ENCODE measurements around the gene HLA-DRB5. TPM values are rescaled to one million over a fixed set of nuclear protein-coding genes. Genes with fewer than 3 reads are reported as not detected.
A peak's percentile ranks its signal among the peaks of the same experiment; 100 is the strongest.
"Not testable (repeated sequence)": the region's sequence is repeated elsewhere in the genome, so short reads cannot be mapped to it uniquely, and the experiment has no call there.

Gene HLA-DRB5
- 100 to 1,000 TPM in 2 of 9 donors, 10 to 100 TPM in 3, 1 to 10 TPM in 1, under 1 TPM in 1, not detected in 2; 0.55 to 694 (median 29.5) TPM for total RNA-seq
- polyA plus RNA-seq = 10 to 100 TPM in 1 of 3 donors, under 1 TPM in 2; 0.34 to 27.2 (median 0.48) TPM
- long read RNA-seq, donor 1 = 0 reads
- long read RNA-seq, donor 2 = 0 reads
- long read RNA-seq, donor 3, partial matches to known transcripts = 145 of 166 reads
- long read RNA-seq, donor 3, other reads (novel, unspliced or antisense) = 18 of 166 reads
- long read RNA-seq, donor 4, partial matches to known transcripts = 0 of 2 reads
- long read RNA-seq, donor 4, other reads (novel, unspliced or antisense) = 0 of 2 reads
- long read RNA-seq, donor 5 = 0 reads
- long read RNA-seq, donor 6 = 0 reads
- long read RNA-seq, donor 7 = 0 reads
- long read RNA-seq, donor 8 = 0 reads
- long read RNA-seq, donor 9, partial matches to known transcripts = 43 of 55 reads
- long read RNA-seq, donor 9, other reads (novel, unspliced or antisense) = 9 of 55 reads
- long read RNA-seq, donor 10 = 0 reads

- WGBS, 4 donors = 0 to 27% (median 18%) methylated on average over 2 to 3 of the region's 4 CpGs; no CpG with 5 or more reads in 1 of the 4 donors
- H3K36me3 ChIP-seq (replicated peaks in 1 of 2) = no peaks in the 10 kb centered on the region
- H3K4me1 ChIP-seq (replicated peaks in 1 of 2) = no peaks in the 10 kb centered on the region
- intact Hi-C loops (cut with DNase I) = loop anchor here (5.0 to 10.0 kb wide), 2 partner anchors 42 to 55 kb away; partner anchors contain the start of gene HLA-DRB1 (in 1 of the 2)
- peak; percentile 22 to 70 (median 51) for DNase-seq
- no peak for TF ChIP-seq CTCF (IDR thresholded peaks at IDR 0.05)
- peak in 1 of 2 donors; percentile 68 for TF ChIP-seq POLR2A (IDR thresholded peaks at IDR 0.05)
- peak within 1 kb of the TSS in 1 of 5 donors; percentile 19 for H3K27ac ChIP-seq
- no peak within 1 kb of the TSS for H3K4me3 ChIP-seq
- no peaks in the 10 kb centered on the region for H3K27me3 ChIP-seq
- H3K9me3 ChIP-seq (replicated peaks in 1 of 3) = no peaks in the 10 kb centered on the region
These were observed at the start of gene HLA-DRB5 for GRCh38 chr6:32529697-32530430. HLA-DRB5 (minus strand) TSS chr6:32530287; CDS start chr6:32530224, 63 bp downstream.

- no peaks in the 10 kb centered on the region for H3K36me3 ChIP-seq (replicated peaks in 1 of 2)
- 0% methylated on average over 2 to 3 of the region's 3 CpGs for WGBS, 4 donors
- no peaks in the 10 kb centered on the region for H3K4me1 ChIP-seq (replicated peaks in 1 of 2)
- TF ChIP-seq POLR2A (IDR thresholded peaks at IDR 0.05) (no peak), CTCF (IDR thresholded peaks at IDR 0.05) (no peak)
- no peaks in the 10 kb centered on the region for H3K9me3 ChIP-seq (replicated peaks in 1 of 3)
- intact Hi-C loops (cut with DNase I) = no loop called here
- DNase-seq = no peak
- H3K4me3 ChIP-seq = no peak overlapping the region
- H3K27me3 ChIP-seq = no peaks in the 10 kb centered on the region
- no peak overlapping the region for H3K27ac ChIP-seq
These were observed 48.9 kb upstream of the HLA-DRB5 start for GRCh38 chr6:32578962-32579361.

- H3K27ac ChIP-seq; H3K4me3 ChIP-seq; H3K9me3 ChIP-seq (replicated peaks in 1 of 3); H3K36me3 ChIP-seq (replicated peaks in 1 of 2); H3K27me3 ChIP-seq; H3K4me1 ChIP-seq (replicated peaks in 1 of 2); intact Hi-C loops (cut with DNase I); DNase-seq: not testable (repeated sequence)
- 17 to 26% (median 20%) methylated on average over 5 of the region's 5 CpGs for WGBS, 4 donors
These were observed 47.4 kb upstream of the HLA-DRB5 start for GRCh38 chr6:32577493-32577892.

GRCh38 chr6:32576250-32576649 lies 46.2 kb upstream of the HLA-DRB5 start:
- H3K36me3 ChIP-seq (replicated peaks in 1 of 2) = no peaks in the 10 kb centered on the region
- TF ChIP-seq CTCF (IDR thresholded peaks at IDR 0.05) (no peak), POLR2A (IDR thresholded peaks at IDR 0.05) (no peak)
- H3K4me3 ChIP-seq = no peak overlapping the region
- no peak overlapping the region for H3K27ac ChIP-seq
- no peaks in the 10 kb centered on the region for H3K4me1 ChIP-seq (replicated peaks in 1 of 2)
- no peaks in the 10 kb centered on the region for H3K27me3 ChIP-seq
- H3K9me3 ChIP-seq (replicated peaks in 1 of 3) = no peaks in the 10 kb centered on the region
- no peak for DNase-seq
- 50 to 76% (median 70%) methylated on average over 1 of the region's 1 CpG for WGBS, 4 donors
- intact Hi-C loops (cut with DNase I) = no loop called here

All from adrenal gland (tissue), 19 donors.